HG03280 (cell line): ENCODE data around the gene AFM.
"Not testable (repeated sequence)": the region's sequence is repeated elsewhere in the genome, so short reads cannot be mapped to it uniquely, and the experiment has no call there.

Experiments used
- ATAC-seq: cut with Tn5 transposase; IDR thresholded peaks from one replicate; pipeline ENCODE4 v1.9.1; 2021; ENCODE audit warnings: mild to moderate bottlenecking, moderate library complexity; ENCODE audit not compliant: unreplicated experiment

AFM gene

GRCh38 chr4:73499996-73500765 lies 18.6 kb downstream of the AFM start:
- no peak for ATAC-seq

GRCh38 chr4:73501664-73502265 lies 20.2 kb downstream of the AFM start:
- ATAC-seq = no peak

- ATAC-seq = no peak
Measured at GRCh38 chr4:73505567-73505966, 24.0 kb downstream of the AFM start.

- no peak for ATAC-seq
Measured at GRCh38 chr4:73507541-73507940, 26.0 kb downstream of the AFM start.

- ATAC-seq = no peak
Measured at GRCh38 chr4:73508651-73509050, 27.1 kb downstream of the AFM start.

GRCh38 chr4:73518340-73518739 lies 36.8 kb downstream of the AFM start:
- ATAC-seq = no peak

GRCh38 chr4:73520821-73521220 lies 39.3 kb downstream of the AFM start:
- no peak for ATAC-seq

- ATAC-seq = no peak
Measured at GRCh38 chr4:73523126-73523525, 41.6 kb downstream of the AFM start.

GRCh38 chr4:73525611-73526010 lies 44.1 kb downstream of the AFM start:
- ATAC-seq = no peak

- peak; percentile 64 for ATAC-seq
Measured at GRCh38 chr4:73527196-73527595, 45.7 kb downstream of the AFM start.

- no peak for ATAC-seq
Measured at GRCh38 chr4:73528171-73528570, 46.6 kb downstream of the AFM start.

- no peak for ATAC-seq
Measured at GRCh38 chr4:73533515-73534422, 52.2 kb downstream of the AFM start.

GRCh38 chr4:73538162-73538561 lies 56.6 kb downstream of the AFM start:
- no peak for ATAC-seq

- no peak for ATAC-seq
Measured at GRCh38 chr4:73539386-73539785, 57.8 kb downstream of the AFM start.

GRCh38 chr4:73540826-73541225 lies 59.3 kb downstream of the AFM start:
- no peak for ATAC-seq

- no peak for ATAC-seq
Measured at GRCh38 chr4:73541251-73541650, 59.7 kb downstream of the AFM start.

- no peak for ATAC-seq
Measured at GRCh38 chr4:73544620-73545019, 63.1 kb downstream of the AFM start.

GRCh38 chr4:73550865-73551264 lies 69.3 kb downstream of the AFM start:
- ATAC-seq = not testable (repeated sequence)
